ENCODE results near the gene GPAT3.

DNA sequence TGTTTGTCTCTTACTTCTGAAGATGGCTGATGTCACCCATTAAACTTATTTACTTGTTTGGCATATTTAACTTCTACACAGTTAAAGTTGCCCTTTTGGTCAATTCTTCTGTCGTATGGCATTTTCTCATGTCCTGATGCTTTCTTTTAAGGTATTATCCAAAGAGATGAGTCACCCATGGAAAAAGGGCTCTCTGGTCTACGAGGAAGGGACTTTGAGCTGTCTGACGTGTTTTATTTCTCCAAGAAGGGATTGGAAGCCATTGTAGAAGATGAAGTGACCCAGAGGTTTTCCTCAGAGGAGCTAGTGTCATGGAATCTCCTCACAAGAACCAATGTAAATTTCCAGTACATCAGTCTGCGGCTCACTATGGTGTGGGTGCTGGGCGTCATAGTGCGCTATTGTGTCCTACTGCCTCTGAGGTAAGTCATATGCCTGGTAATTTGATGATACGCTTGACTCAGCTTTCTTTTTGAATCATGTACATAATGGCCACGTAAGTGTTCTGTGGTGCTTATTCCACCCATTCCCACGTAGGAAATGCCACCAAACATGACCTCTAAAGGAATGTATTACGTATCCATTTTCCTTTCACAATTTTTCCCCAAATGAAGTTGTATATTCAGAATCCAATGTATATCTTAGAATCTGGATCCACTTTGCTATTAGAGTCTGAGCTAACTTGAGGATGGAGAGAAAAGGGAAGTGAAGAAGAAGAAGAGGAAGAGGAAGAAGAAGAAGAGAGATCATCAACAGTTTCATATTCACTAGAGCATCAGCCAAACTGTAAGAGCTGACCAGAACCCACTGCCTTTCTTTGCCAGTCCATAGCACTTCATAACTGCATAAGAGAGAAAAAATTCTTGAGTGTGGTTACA lies 45.7 kb downstream of the GPAT3 start:
- no peak for TF ChIP-seq GATA2 (IDR thresholded peaks at IDR 0.05; ENCODE audit: low read depth, low read length)
- TF ChIP-seq GATA3 (IDR thresholded peaks at IDR 0.05; ENCODE audit: low read depth, low read length) = no peak

Data from SH-SY5Y (cell line).